ENCODE measurements around the gene NAA80. TPM values are rescaled to one million over a fixed set of nuclear protein-coding genes. Genes with fewer than 3 reads are reported as not detected.

Gene NAA80
- total and polyA plus RNA-seq, 2 of the 8 experiments (the other 6 are each of a cell fraction or from before 2014, with no cell fraction given): 11.3 to 16.7 TPM

- TF ChIP-seq MAX (IDR thresholded peaks at IDR 0.05) (no peak), EP300 (IDR thresholded peaks at IDR 0.05; ENCODE audit: borderline replicate concordance in 1 of 2, low read depth in 2 of 2, low read length in 2 of 2) (no peak)
Observed at GRCh38 chr3:50295553-50296431, 3.4 kb downstream of the NAA80 start (continued).

Measured in H1 (cell line).